Chondrocyte (in vitro differentiated cells): ENCODE results near the gene DNM3. TPM values are rescaled to one million over a fixed set of nuclear protein-coding genes. Genes with fewer than 3 reads are reported as not detected.

Source experiments
- DNase-seq: peaks from one replicate; pipeline ENCODE4 v3.0.0; 2021; ENCODE audit warnings: mixed read lengths, low spot score
- H3K27ac Mint-ChIP-seq: one replicate; pipeline ENCODE4 v1.8.0; 2021; ENCODE audit warnings: mild to moderate bottlenecking, moderate library complexity, mixed read lengths; ENCODE audit not compliant: unreplicated experiment
- H3K27me3 Mint-ChIP-seq: 2 replicates; pipeline ENCODE4 v1.8.0; 2021; ENCODE audit warnings: low read depth, mixed read lengths
- H3K36me3 Mint-ChIP-seq: 2 replicates; pipeline ENCODE4 v1.8.0; 2021; ENCODE audit warnings: low read depth, mixed read lengths
- H3K4me1 Mint-ChIP-seq: 2 replicates; pipeline ENCODE4 v1.8.0; 2021; ENCODE audit warnings: low read depth, mild to moderate bottlenecking, mixed read lengths
- H3K4me3 Mint-ChIP-seq: one replicate; pipeline ENCODE4 v1.8.0; 2021; ENCODE audit warnings: mild to moderate bottlenecking, moderate library complexity, mixed read lengths; ENCODE audit not compliant: unreplicated experiment
- H3K9me3 Mint-ChIP-seq: 2 replicates; pipeline ENCODE4 v1.8.0; 2021; ENCODE audit warnings: low read depth, mixed read lengths
- CTCF ChIP-seq: fragments of 200-600 bp; sonication (generic); IDR thresholded peaks from 2 replicates; pipeline ENCODE4 v1.5.0; 2021; ENCODE audit warnings: antibody characterized with exemption, mild to moderate bottlenecking, moderate library complexity
- total RNA-seq: library from RNA; stranded (reverse); gene quantifications from 3 replicates; pipeline ENCODE4 v1.2.1, GENCODE V29; 2021

The DNM3 gene
- total RNA-seq, 1 donor from 2014 or later = 12.4 TPM

GRCh38 chr1:172423336-172423735 is 582.0 kb downstream of the DNM3 start:
- Mint-ChIP-seq H3K9me3 (no peaks in the 10 kb centered on the region), H3K27ac (no peak overlapping the region), H3K36me3 (peaks cover 2% of the 10 kb centered on the region), H3K4me1 (peaks cover 7% of the 10 kb centered on the region), H3K4me3 (no peak overlapping the region), H3K27me3 (no peaks in the 10 kb centered on the region)
- DNase-seq = no peak
- no peak for TF ChIP-seq CTCF

- Mint-ChIP-seq H3K27me3 (no peaks in the 10 kb centered on the region), H3K4me3 (no peak overlapping the region), H3K9me3 (no peaks in the 10 kb centered on the region), H3K27ac (no peak overlapping the region), H3K4me1 (peaks cover 14% of the 10 kb centered on the region), H3K36me3 (no peaks in the 10 kb centered on the region)
- no peak for DNase-seq
- no peak for TF ChIP-seq CTCF
Measured at GRCh38 chr1:172425339-172425738, 584.0 kb downstream of the DNM3 start.

GRCh38 chr1:172427191-172427590 is 585.9 kb downstream of the DNM3 start:
- TF ChIP-seq CTCF = no peak
- no peak overlapping the region for H3K27ac Mint-ChIP-seq
- H3K4me3 Mint-ChIP-seq = no peak overlapping the region
- no peaks in the 10 kb centered on the region for H3K9me3 Mint-ChIP-seq
- DNase-seq = no peak
- H3K36me3 Mint-ChIP-seq = no peaks in the 10 kb centered on the region
- no peaks in the 10 kb centered on the region for H3K27me3 Mint-ChIP-seq
- H3K4me1 Mint-ChIP-seq = peaks cover 7% of the 10 kb centered on the region

- Mint-ChIP-seq H3K4me1 (peaks cover 7% of the 10 kb centered on the region), H3K4me3 (no peak overlapping the region)
Measured at GRCh38 chr1:172429331-172430127, 588.2 kb downstream of the DNM3 start.

GRCh38 chr1:172430128-172430454 is 588.8 kb downstream of the DNM3 start:
- no peak overlapping the region for H3K4me3 Mint-ChIP-seq
- H3K27ac Mint-ChIP-seq = no peak overlapping the region
- peaks cover 6% of the 10 kb centered on the region for H3K9me3 Mint-ChIP-seq
- H3K27me3 Mint-ChIP-seq = no peaks in the 10 kb centered on the region
- H3K36me3 Mint-ChIP-seq = no peaks in the 10 kb centered on the region
- peaks cover 7% of the 10 kb centered on the region for H3K4me1 Mint-ChIP-seq
- no peak for DNase-seq
- TF ChIP-seq CTCF = no peak

More at GRCh38 chr1:172429331-172430127, 588.2 kb downstream of the DNM3 start:
- peak; percentile 96 for TF ChIP-seq CTCF
- Mint-ChIP-seq H3K9me3 (peaks cover 6% of the 10 kb centered on the region), H3K27ac (no peak overlapping the region), H3K36me3 (no peaks in the 10 kb centered on the region), H3K27me3 (no peaks in the 10 kb centered on the region)
- no peak for DNase-seq
